HEK293 (cell line): Measurements from ENCODE around the gene CARD10.
A peak's percentile ranks its signal among the peaks of the same experiment; 100 is the strongest.

Source experiments
- BCL11A ChIP-seq: fragments of 450-650 bp; formaldehyde crosslinking; IDR thresholded peaks from 2 replicates; pipeline ENCODE4 v1.5.1; 2016; ENCODE audit warnings: low read depth, missing biosample characterization, missing genetic modification characterization
- BCL11B ChIP-seq: fragments of 450-650 bp; formaldehyde crosslinking; IDR thresholded peaks from 2 replicates; pipeline ENCODE4 v1.5.1; 2016; ENCODE audit warnings: low read depth, missing biosample characterization, missing genetic modification characterization
- FEZF1 ChIP-seq: fragments of 450-650 bp; formaldehyde crosslinking; IDR thresholded peaks from 2 replicates; pipeline ENCODE4 v1.5.1; 2016; ENCODE audit warnings: missing biosample characterization, missing genetic modification characterization
- HOXA7 ChIP-seq: sonication (generic); formaldehyde crosslinking; IDR thresholded peaks from 2 replicates; pipeline ENCODE4 v1.8.1; 2022; ENCODE audit warnings: missing genetic modification reagents, borderline replicate concordance
- HOXD13 ChIP-seq: sonication (generic); formaldehyde crosslinking; IDR thresholded peaks from 2 replicates; pipeline ENCODE4 v1.8.0; 2022; ENCODE audit warnings: missing genetic modification reagents, borderline replicate concordance
- IKZF3 ChIP-seq: fragments of 450-650 bp; IDR thresholded peaks from 2 replicates; pipeline ENCODE4 v1.5.0; 2018; ENCODE audit warnings: missing biosample characterization, mild to moderate bottlenecking, missing genetic modification characterization, moderate library complexity
- KLF8 ChIP-seq: fragments of 450-650 bp; formaldehyde crosslinking; IDR thresholded peaks from 2 replicates; pipeline ENCODE4 v1.5.1; 2016; ENCODE audit warnings: missing biosample characterization, missing genetic modification characterization
- PBX3 ChIP-seq: sonication (generic); formaldehyde crosslinking; IDR thresholded peaks from 2 replicates; pipeline ENCODE4 v1.8.1; 2022; ENCODE audit warnings: mild to moderate bottlenecking, moderate library complexity, missing genetic modification reagents
- SETDB1 ChIP-seq: IDR thresholded peaks from one replicate; pipeline ENCODE4 v1.6.1; 2017; ENCODE audit warnings: mild to moderate bottlenecking, low read length, moderate library complexity, mixed read lengths; ENCODE audit not compliant: insufficient read length
- TCF7L2 ChIP-seq: IDR thresholded peaks from 2 replicates; pipeline ENCODE4 v1.6.1; 2011; ENCODE audit warnings: low read depth, mild to moderate bottlenecking, inconsistent platforms, low read length, moderate library complexity, borderline replicate concordance
- WT1 ChIP-seq: fragments of 450-650 bp; formaldehyde crosslinking; IDR thresholded peaks from 2 replicates; pipeline ENCODE4 v1.5.1; 2016; ENCODE audit warnings: missing biosample characterization, missing genetic modification characterization
- YY1 ChIP-seq: fragments of 450-650 bp; formaldehyde crosslinking; IDR thresholded peaks from 2 replicates; pipeline ENCODE4 v1.5.1; 2018; ENCODE audit warnings: missing biosample characterization, missing genetic modification characterization
- YY2 ChIP-seq: fragments of 450-650 bp; formaldehyde crosslinking; IDR thresholded peaks from 2 replicates; pipeline ENCODE4 v1.5.1; 2016; ENCODE audit warnings: missing biosample characterization, missing genetic modification characterization
- ZBTB17 ChIP-seq: fragments of 450-650 bp; formaldehyde crosslinking; IDR thresholded peaks from 2 replicates; pipeline ENCODE4 v1.5.1; 2016; ENCODE audit warnings: missing biosample characterization, missing genetic modification characterization
- ZFP37 ChIP-seq: fragments of 450-650 bp; formaldehyde crosslinking; IDR thresholded peaks from 2 replicates; pipeline ENCODE4 v1.5.1; 2016; ENCODE audit warnings: missing biosample characterization, missing genetic modification characterization
- ZNF114 ChIP-seq: fragments of 450-650 bp; formaldehyde crosslinking; IDR thresholded peaks from 2 replicates; pipeline ENCODE4 v1.5.0; 2017; ENCODE audit warnings: missing biosample characterization, missing genetic modification characterization
- ZNF121 ChIP-seq: fragments of 450-650 bp; formaldehyde crosslinking; IDR thresholded peaks from 2 replicates; pipeline ENCODE4 v1.5.1; 2016; ENCODE audit warnings: missing biosample characterization, missing genetic modification characterization
- ZNF138 ChIP-seq: fragments of 450-650 bp; formaldehyde crosslinking; IDR thresholded peaks from 2 replicates; pipeline ENCODE4 v1.5.1; 2016; ENCODE audit warnings: missing biosample characterization, missing genetic modification characterization, borderline replicate concordance
- ZNF140 ChIP-seq: fragments of 450-650 bp; formaldehyde crosslinking; IDR thresholded peaks from 2 replicates; pipeline ENCODE4 v1.5.1; 2016; ENCODE audit warnings: missing biosample characterization, missing genetic modification characterization
- ZNF18 ChIP-seq: fragments of 450-650 bp; formaldehyde crosslinking; IDR thresholded peaks from 2 replicates; pipeline ENCODE4 v1.5.1; 2016; ENCODE audit warnings: missing biosample characterization, missing genetic modification characterization
- ZNF239 ChIP-seq: fragments of 450-650 bp; formaldehyde crosslinking; IDR thresholded peaks from 2 replicates; pipeline ENCODE4 v1.5.1; 2016; ENCODE audit warnings: missing biosample characterization, missing genetic modification characterization
- ZNF292 ChIP-seq: fragments of 450-650 bp; formaldehyde crosslinking; IDR thresholded peaks from 2 replicates; pipeline ENCODE4 v1.5.1; 2016; ENCODE audit warnings: low read depth, missing biosample characterization, missing genetic modification characterization, borderline replicate concordance
- ZNF302 ChIP-seq: fragments of 450-650 bp; formaldehyde crosslinking; IDR thresholded peaks from 2 replicates; pipeline ENCODE4 v1.5.1; 2016; ENCODE audit warnings: missing biosample characterization, missing genetic modification characterization, low read depth
- ZNF311 ChIP-seq: fragments of 450-650 bp; formaldehyde crosslinking; IDR thresholded peaks from 2 replicates; pipeline ENCODE4 v1.5.1; 2017; ENCODE audit warnings: missing biosample characterization, missing genetic modification characterization, borderline replicate concordance
- ZNF391 ChIP-seq: fragments of 450-650 bp; formaldehyde crosslinking; IDR thresholded peaks from 2 replicates; pipeline ENCODE4 v1.5.1; 2016; ENCODE audit warnings: low read depth, missing biosample characterization, missing genetic modification characterization, borderline replicate concordance
- ZNF426 ChIP-seq: fragments of 450-650 bp; formaldehyde crosslinking; IDR thresholded peaks from 2 replicates; pipeline ENCODE4 v1.5.1; 2017; ENCODE audit warnings: missing biosample characterization, missing genetic modification characterization, mild to moderate bottlenecking, inconsistent platforms, moderate library complexity
- ZNF530 ChIP-seq: fragments of 450-650 bp; formaldehyde crosslinking; IDR thresholded peaks from 2 replicates; pipeline ENCODE4 v1.5.1; 2016; ENCODE audit warnings: low read depth, missing biosample characterization, missing genetic modification characterization
- ZNF549 ChIP-seq: fragments of 450-650 bp; IDR thresholded peaks from 2 replicates; pipeline ENCODE4 v1.5.1; 2018; ENCODE audit warnings: missing biosample characterization, missing genetic modification characterization, mild to moderate bottlenecking, inconsistent platforms, moderate library complexity
- ZNF623 ChIP-seq: fragments of 450-650 bp; formaldehyde crosslinking; IDR thresholded peaks from 2 replicates; pipeline ENCODE4 v1.5.1; 2016; ENCODE audit warnings: missing biosample characterization, missing genetic modification characterization
- ZNF645 ChIP-seq: fragments of 450-650 bp; formaldehyde crosslinking; IDR thresholded peaks from 2 replicates; pipeline ENCODE4; 2016; ENCODE audit warnings: missing biosample characterization, missing genetic modification characterization
- ZNF76 ChIP-seq: fragments of 450-650 bp; formaldehyde crosslinking; IDR thresholded peaks from 2 replicates; pipeline ENCODE4; 2016; ENCODE audit warnings: low read depth, missing biosample characterization, missing genetic modification characterization, borderline replicate concordance
- TF ChIP-seq, protein P1 (sequence below): fragments of 450-650 bp; formaldehyde crosslinking; IDR thresholded peaks from 2 replicates; pipeline ENCODE4 v1.5.1; 2016; ENCODE audit warnings: missing biosample characterization, missing genetic modification characterization
- TF ChIP-seq, protein P2 (sequence below): fragments of 450-650 bp; formaldehyde crosslinking; optimal IDR thresholded peaks from 2 replicates; pipeline ENCODE3; 2016; ENCODE audit warnings: missing biosample characterization, mild to moderate bottlenecking, missing genetic modification characterization

The CARD10 gene

DNA sequence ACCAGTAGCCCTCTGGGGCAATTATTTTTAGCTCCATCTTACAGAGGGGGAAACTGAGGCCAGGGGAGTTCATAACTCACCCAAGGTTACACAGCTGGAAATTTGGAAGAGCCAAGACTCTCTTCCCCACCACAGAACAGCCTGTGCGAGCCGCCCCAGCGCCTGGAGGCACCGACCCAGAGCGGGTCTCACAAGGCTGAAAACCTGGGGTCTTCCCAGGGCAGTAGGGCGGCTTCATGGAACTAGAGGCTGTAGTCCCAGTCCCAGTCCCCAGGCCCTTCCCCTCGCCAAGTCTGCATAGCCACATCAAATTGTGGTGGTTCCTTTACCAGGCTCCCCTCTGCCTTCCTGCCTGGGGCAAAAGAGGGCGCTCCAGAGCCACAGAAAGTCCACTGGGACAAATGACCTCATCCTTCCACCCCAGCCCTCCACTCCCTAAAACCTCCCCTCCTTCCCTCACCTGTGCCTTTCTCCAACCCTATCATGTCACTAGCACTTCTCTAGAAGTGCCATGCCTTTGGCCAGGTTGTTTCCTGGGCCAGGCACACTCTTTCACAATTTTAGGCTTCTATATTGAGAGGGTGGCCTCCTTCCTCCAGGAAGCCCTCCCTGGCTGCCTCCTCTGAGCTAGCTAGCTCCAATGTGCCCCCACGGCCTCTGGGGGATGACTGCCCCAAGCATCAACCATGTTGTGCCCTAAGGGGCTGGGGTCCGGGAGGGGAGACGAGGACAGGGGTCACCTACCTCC, 25.9 kb upstream of the CARD10 start (continued):
- TF ChIP-seq BCL11B (tag by site-specific recombination) (no peak), HOXD13 (CRISPR knock-in tag) (no peak), ZNF292 (tag by site-specific recombination) (no peak), TCF7L2 (no peak), ZNF549 (tag by site-specific recombination) (no peak), YY1 (no peak), ZNF623 (tag by site-specific recombination) (no peak), ZNF645 (tag by site-specific recombination) (no peak), ZNF239 (tag by site-specific recombination) (no peak), ZNF138 (tag by site-specific recombination) (no peak), BCL11A (tag by site-specific recombination) (no peak), ZNF140 (tag by site-specific recombination) (no peak), KLF8 (tag by site-specific recombination) (peak; percentile 76; the same call in 1 of the 2 replicates), YY2 (tag by site-specific recombination) (no peak), ZNF391 (tag by site-specific recombination) (peak; percentile 81; the same call in 1 of the 2 replicates), ZNF76 (0 out of 2 replicates have a peak, but pooled peaks have one; percentile 29), HOXA7 (CRISPR knock-in tag) (no peak), ZNF530 (tag by site-specific recombination) (no peak), WT1 (tag by site-specific recombination) (peak; percentile 96), IKZF3 (tag by site-specific recombination) (no peak; the same call in 1 of the 2 replicates), ZBTB17 (peak; percentile 25; the same call in 1 of the 2 replicates), ZNF302 (tag by site-specific recombination) (no peak), PBX3 (CRISPR knock-in tag) (no peak), ZFP37 (tag by site-specific recombination) (0 out of 2 replicates have a peak, but pooled peaks have one; percentile 26), ZNF114 (no peak), ZNF426 (tag by site-specific recombination) (no peak), ZNF121 (tag by site-specific recombination) (no peak), FEZF1 (tag by site-specific recombination) (no peak), ZNF311 (tag by site-specific recombination) (no peak), ZNF18 (tag by site-specific recombination) (no peak), SETDB1 (no peak)
- TF ChIP-seq, protein P1, sequence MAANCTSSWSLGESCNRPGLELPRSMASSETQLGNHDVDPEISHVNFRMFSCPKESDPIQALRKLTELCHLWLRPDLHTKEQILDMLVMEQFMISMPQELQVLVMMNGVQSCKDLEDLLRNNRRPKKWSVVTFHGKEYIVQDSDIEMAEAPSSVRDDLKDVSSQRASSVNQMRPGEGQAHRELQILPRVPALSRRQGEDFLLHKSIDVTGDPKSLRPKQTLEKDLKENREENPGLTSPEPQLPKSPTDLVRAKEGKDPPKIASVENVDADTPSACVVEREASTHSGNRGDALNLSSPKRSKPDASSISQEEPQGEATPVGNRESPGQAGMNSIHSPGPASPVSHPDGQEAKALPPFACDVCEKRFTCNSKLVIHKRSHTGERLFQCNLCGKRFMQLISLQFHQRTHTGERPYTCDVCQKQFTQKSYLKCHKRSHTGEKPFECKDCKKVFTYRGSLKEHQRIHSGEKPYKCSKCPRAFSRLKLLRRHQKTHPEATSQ (tag by site-specific recombination), result no peak
- TF ChIP-seq, protein P2, sequence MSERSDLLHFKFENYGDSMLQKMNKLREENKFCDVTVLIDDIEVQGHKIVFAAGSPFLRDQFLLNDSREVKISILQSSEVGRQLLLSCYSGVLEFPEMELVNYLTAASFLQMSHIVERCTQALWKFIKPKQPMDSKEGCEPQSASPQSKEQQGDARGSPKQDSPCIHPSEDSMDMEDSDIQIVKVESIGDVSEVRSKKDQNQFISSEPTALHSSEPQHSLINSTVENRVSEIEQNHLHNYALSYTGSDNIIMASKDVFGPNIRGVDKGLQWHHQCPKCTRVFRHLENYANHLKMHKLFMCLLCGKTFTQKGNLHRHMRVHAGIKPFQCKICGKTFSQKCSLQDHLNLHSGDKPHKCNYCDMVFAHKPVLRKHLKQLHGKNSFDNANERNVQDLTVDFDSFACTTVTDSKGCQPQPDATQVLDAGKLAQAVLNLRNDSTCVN (tag by site-specific recombination), result peak; percentile 17
